ENCODE results near the gene COPZ2.

Gene COPZ2

DNA sequence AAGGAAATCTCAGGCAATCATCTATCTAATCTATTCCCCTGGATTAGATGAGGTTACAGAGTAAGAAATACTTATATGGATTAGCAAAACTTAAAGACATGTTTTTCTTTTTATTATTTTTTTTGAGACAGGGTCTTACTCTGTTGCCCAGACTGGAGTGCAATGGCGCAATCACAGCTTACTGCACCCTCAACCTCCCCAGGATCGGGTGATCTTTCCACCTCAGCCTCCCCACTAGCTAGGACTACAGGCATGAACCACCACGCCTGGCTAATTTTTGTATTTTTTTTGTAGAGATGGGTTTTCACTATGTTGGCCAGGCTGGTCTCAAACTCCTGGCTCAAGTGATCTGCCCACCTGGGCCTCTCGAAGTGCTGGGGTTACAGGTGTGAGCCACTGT lies 7.3 kb upstream of the COPZ2 start:
- no peaks in the 10 kb centered on the region for H3K36me3 ChIP-seq (ENCODE audit: insufficient read depth)
- H3K27me3 ChIP-seq (ENCODE audit: insufficient read depth, low read depth): no peaks in the 10 kb centered on the region
- no peak overlapping the region for H3K27ac ChIP-seq
- no peak overlapping the region for H3K9ac ChIP-seq
- no peaks in the 10 kb centered on the region for H4K20me1 ChIP-seq (ENCODE audit: insufficient read depth)
- no peak overlapping the region for H2AFZ ChIP-seq (ENCODE audit: low read depth)
- H3K79me2 ChIP-seq (ENCODE audit: insufficient read depth, low read depth): peaks cover 29% of the 10 kb centered on the region
- no peak overlapping the region for H3K4me2 ChIP-seq
- peaks cover 15% of the 10 kb centered on the region for H3K4me1 ChIP-seq (ENCODE audit: low read depth, poor library complexity, severe bottlenecking)
- TF ChIP-seq, protein P1, sequence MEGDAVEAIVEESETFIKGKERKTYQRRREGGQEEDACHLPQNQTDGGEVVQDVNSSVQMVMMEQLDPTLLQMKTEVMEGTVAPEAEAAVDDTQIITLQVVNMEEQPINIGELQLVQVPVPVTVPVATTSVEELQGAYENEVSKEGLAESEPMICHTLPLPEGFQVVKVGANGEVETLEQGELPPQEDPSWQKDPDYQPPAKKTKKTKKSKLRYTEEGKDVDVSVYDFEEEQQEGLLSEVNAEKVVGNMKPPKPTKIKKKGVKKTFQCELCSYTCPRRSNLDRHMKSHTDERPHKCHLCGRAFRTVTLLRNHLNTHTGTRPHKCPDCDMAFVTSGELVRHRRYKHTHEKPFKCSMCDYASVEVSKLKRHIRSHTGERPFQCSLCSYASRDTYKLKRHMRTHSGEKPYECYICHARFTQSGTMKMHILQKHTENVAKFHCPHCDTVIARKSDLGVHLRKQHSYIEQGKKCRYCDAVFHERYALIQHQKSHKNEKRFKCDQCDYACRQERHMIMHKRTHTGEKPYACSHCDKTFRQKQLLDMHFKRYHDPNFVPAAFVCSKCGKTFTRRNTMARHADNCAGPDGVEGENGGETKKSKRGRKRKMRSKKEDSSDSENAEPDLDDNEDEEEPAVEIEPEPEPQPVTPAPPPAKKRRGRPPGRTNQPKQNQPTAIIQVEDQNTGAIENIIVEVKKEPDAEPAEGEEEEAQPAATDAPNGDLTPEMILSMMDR (conservative IDR thresholded peaks at IDR 0.05; ENCODE audit: low read depth, low read length): no peak
- no peak overlapping the region for H3K4me3 ChIP-seq (IDR thresholded peaks at IDR 0.05; ENCODE audit: insufficient read depth, low read depth, low read length)

DNA sequence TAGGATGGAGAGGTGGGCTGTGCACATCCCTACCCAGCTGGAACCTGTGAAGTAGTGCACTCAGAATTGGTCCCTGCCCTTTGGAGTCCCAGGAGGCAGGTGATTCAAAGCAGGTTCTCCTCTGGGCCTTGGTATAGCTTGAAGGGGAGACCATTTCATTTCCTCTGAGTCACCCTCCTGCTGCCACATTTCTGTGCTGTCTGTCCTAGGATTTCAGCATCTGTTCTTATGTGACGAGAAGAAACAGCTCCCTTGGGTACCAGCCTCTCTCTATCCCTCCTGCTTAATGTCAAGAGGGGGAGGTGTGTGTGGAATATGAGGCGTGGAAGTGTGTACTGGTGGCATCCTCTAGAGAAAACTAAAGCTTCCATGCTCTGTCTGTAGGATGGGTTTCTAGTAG lies 5.6 kb upstream of the COPZ2 start:
- H3K9ac ChIP-seq: no peak overlapping the region
- H3K79me2 ChIP-seq (ENCODE audit: insufficient read depth, low read depth): peaks cover 17% of the 10 kb centered on the region
- no peaks in the 10 kb centered on the region for H3K27me3 ChIP-seq (ENCODE audit: insufficient read depth, low read depth)
- no peak overlapping the region for H3K4me3 ChIP-seq (IDR thresholded peaks at IDR 0.05; ENCODE audit: insufficient read depth, low read depth, low read length)
- no peaks in the 10 kb centered on the region for H4K20me1 ChIP-seq (ENCODE audit: insufficient read depth)
- no peaks in the 10 kb centered on the region for H3K36me3 ChIP-seq (ENCODE audit: insufficient read depth)
- H2AFZ ChIP-seq (ENCODE audit: low read depth): no peak overlapping the region
- no peak overlapping the region for H3K4me2 ChIP-seq
- H3K4me1 ChIP-seq (ENCODE audit: low read depth, poor library complexity, severe bottlenecking): peaks cover 14% of the 10 kb centered on the region
- TF ChIP-seq, protein P1 (conservative IDR thresholded peaks at IDR 0.05; ENCODE audit: low read depth, low read length): no peak
- no peak overlapping the region for H3K27ac ChIP-seq

DNA sequence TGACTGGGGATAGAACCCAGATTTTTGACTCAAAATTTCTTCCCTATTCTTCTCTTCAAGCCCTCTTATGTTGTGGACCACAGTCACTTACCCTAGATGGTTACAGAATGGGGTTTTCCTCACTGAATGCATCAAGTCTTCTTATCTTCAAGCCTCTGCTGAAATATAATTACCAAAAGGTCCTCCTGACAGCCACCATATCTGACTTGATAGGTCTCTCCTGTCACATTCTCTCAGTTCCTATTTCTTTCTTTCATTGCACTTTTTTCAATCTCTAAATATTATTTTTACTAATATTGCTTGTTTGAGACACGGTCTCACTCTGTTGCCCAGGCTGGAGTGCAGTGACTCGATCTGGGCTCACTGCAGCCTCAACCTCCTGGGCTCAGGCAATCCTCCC lies 1.1 kb upstream of the COPZ2 start:
- Histone ChIP-seq H2AFZ (ENCODE audit: low read depth) (no peak overlapping the region), H3K4me2 (no peak overlapping the region), H3K4me1 (ENCODE audit: low read depth, poor library complexity, severe bottlenecking) (peaks cover 15% of the 10 kb centered on the region), H3K9ac (no peak overlapping the region), H3K36me3 (ENCODE audit: insufficient read depth) (no peaks in the 10 kb centered on the region), H3K4me3 (IDR thresholded peaks at IDR 0.05; ENCODE audit: insufficient read depth, low read depth, low read length) (no peak overlapping the region), H3K79me2 (ENCODE audit: insufficient read depth, low read depth) (no peaks in the 10 kb centered on the region), H4K20me1 (ENCODE audit: insufficient read depth) (no peaks in the 10 kb centered on the region), H3K27me3 (ENCODE audit: insufficient read depth, low read depth) (no peaks in the 10 kb centered on the region), H3K27ac (no peak overlapping the region)
- TF ChIP-seq, protein P1 (conservative IDR thresholded peaks at IDR 0.05; ENCODE audit: low read depth, low read length): no peak

DNA sequence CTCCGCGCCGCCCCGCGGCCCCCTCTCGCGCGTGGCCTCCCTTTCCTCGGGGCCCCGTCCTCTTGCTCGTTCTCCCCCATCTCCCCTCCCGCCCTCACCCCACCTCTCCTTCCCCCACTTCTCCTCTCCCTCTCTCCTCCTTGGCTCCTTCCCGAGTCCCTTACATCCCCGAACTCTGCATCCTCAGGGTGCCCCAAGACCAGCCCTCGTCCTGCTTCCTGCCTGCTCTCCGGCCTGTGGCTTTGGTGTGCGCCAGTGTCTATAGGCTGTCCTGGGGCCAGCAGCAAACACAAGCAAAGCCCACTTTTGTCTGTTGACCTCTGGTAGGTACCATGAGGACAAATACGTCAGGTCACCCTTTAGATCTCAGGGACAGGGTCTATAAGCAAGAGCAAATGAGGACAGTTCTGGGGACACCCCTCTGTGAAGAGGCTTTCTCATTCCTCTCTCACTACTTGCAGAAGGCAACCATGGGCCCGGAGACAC lies 284 bp upstream of the COPZ2 start:
- peaks cover 15% of the 10 kb centered on the region for H3K4me1 ChIP-seq (ENCODE audit: low read depth, poor library complexity, severe bottlenecking)
- H4K20me1 ChIP-seq (ENCODE audit: insufficient read depth): no peaks in the 10 kb centered on the region
- no peaks in the 10 kb centered on the region for H3K36me3 ChIP-seq (ENCODE audit: insufficient read depth)
- H3K4me3 ChIP-seq (IDR thresholded peaks at IDR 0.05; ENCODE audit: insufficient read depth, low read depth, low read length): no peak overlapping the region
- no peak overlapping the region for H3K27ac ChIP-seq
- no peaks in the 10 kb centered on the region for H3K79me2 ChIP-seq (ENCODE audit: insufficient read depth, low read depth)
- no peak overlapping the region; the same call in 1 of the 2 replicates for H3K9ac ChIP-seq
- H3K27me3 ChIP-seq (ENCODE audit: insufficient read depth, low read depth): no peaks in the 10 kb centered on the region
- TF ChIP-seq, protein P1 (conservative IDR thresholded peaks at IDR 0.05; ENCODE audit: low read depth, low read length): no peak
- peak overlapping the region; percentile 66; the same call in 1 of the 2 replicates for H2AFZ ChIP-seq (ENCODE audit: low read depth)
- H3K4me2 ChIP-seq: peak overlapping the region; percentile 76

Measured in KMS-11 (cell line).